IPS DF 6.9 (cell line): ENCODE data around the gene C22orf42.
"Not testable (repeated sequence)": the region's sequence is repeated elsewhere in the genome, so short reads cannot be mapped to it uniquely, and the experiment has no call there.

Experiments
- DNase-seq: peaks from one replicate; pipeline ENCODE4 v3.0.0-alpha.2; 2013; ENCODE audit warnings: low read depth, low spot score
- H3K27ac ChIP-seq: one replicate; pipeline ENCODE4 v1.5.1; 2013; ENCODE audit warnings: low read length, control low read depth
- H3K27me3 ChIP-seq: 2 replicates; pipeline ENCODE4 v1.6.1; 2013; ENCODE audit warnings: mild to moderate bottlenecking, low read length; ENCODE audit not compliant: control insufficient read depth, insufficient read depth
- H3K36me3 ChIP-seq: 2 replicates; pipeline ENCODE4 v1.6.1; 2013; ENCODE audit warnings: low read length; ENCODE audit not compliant: control insufficient read depth, insufficient read depth
- H3K4me1 ChIP-seq: 2 replicates; pipeline ENCODE4 v1.6.1; 2013; ENCODE audit warnings: low read length; ENCODE audit not compliant: control insufficient read depth, insufficient read depth
- H3K4me3 ChIP-seq: 2 replicates; pipeline ENCODE4 v1.5.1; 2013; ENCODE audit warnings: mild to moderate bottlenecking, low read length
- H3K9me3 ChIP-seq: 2 replicates; pipeline ENCODE4 v1.6.1; 2013; ENCODE audit warnings: low read length, inconsistent platforms; ENCODE audit not compliant: control insufficient read depth, insufficient read depth
- WGBS: extraction: QIAGEN DNeasy Blood & Tissue Kit; methylation state at CpG from one replicate; pipeline ENCODE4 v1.1.7; 2013; ENCODE audit warnings: mixed read lengths, missing lambda C conversion rate; ENCODE audit not compliant: insufficient read length, insufficient coverage; 5-methylcytosine and 5-hydroxymethylcytosine counted together

Gene C22orf42

DNA sequence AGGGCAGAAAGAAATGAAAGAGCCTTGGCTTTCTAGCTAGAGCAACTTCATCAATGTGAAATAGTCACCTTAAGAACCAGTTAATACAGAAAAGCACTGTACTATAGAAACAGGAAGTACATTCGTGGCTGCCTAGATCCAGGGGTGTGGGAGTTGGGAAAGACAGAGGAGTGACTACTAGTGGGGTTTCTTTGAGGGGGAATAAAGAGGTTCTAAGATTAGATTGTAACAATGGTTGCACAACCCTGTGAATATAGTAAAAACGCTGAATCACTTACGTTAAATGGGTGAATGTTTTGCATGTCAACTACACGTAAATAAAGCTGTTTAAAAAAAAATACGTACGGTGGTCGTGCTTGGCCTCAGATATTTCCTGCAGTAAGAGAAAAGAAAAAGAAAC, 8.5 kb downstream of the C22orf42 start:
- not testable (repeated sequence) for H3K9me3 ChIP-seq, H3K27me3 ChIP-seq, H3K36me3 ChIP-seq, DNase-seq, H3K4me1 ChIP-seq, H3K27ac ChIP-seq, H3K4me3 ChIP-seq
- no CpG with 5 or more reads among the region's 7 CpGs for WGBS

DNA sequence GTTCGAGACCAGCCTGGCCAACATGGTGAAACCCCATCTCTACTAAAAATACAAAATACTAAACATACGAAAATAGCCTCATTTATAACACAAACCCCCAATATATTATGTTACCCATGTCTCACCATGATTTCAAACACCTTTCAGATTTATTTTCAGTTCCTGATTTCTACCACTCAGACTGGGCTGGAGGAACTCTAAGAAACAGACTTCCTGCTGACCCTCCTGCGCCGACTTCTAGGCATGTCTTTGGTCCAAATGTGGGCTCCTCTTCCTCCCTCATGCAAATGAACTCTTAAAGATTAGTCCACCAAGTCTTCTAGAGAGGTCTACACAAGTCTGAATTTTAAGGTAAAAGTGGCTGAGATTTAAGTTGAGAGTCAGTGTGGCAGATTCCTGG, 10.7 kb downstream of the C22orf42 start:
- H3K36me3 ChIP-seq, H3K4me1 ChIP-seq, H3K9me3 ChIP-seq, H3K4me3 ChIP-seq, DNase-seq, H3K27ac ChIP-seq, H3K27me3 ChIP-seq: not testable (repeated sequence)
- WGBS = 100% methylated on average over 1 of the region's 4 CpGs

DNA sequence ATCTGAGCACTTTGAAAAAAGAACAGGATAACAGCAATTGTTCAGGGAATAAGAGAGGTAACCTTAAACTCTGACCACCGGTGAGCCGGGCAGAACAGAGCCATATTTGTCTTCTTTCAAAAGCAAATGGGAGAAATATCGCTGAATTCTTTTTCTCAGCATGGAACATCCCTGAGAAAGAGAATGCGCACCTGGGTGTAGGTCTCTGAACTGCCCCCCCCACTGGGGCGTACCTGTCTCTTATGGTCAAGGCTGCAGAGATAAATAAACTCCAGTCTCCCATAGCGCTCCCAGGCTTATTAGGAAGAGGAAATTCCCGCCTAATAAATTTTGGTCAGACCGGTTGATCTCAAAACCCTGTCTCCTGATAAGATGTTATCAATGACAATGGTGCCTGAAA, 12.0 kb downstream of the C22orf42 start:
- H3K27me3 ChIP-seq, H3K27ac ChIP-seq, H3K9me3 ChIP-seq, H3K36me3 ChIP-seq, H3K4me3 ChIP-seq, H3K4me1 ChIP-seq, DNase-seq: not testable (repeated sequence)
- no CpG with 5 or more reads among the region's 8 CpGs for WGBS

DNA sequence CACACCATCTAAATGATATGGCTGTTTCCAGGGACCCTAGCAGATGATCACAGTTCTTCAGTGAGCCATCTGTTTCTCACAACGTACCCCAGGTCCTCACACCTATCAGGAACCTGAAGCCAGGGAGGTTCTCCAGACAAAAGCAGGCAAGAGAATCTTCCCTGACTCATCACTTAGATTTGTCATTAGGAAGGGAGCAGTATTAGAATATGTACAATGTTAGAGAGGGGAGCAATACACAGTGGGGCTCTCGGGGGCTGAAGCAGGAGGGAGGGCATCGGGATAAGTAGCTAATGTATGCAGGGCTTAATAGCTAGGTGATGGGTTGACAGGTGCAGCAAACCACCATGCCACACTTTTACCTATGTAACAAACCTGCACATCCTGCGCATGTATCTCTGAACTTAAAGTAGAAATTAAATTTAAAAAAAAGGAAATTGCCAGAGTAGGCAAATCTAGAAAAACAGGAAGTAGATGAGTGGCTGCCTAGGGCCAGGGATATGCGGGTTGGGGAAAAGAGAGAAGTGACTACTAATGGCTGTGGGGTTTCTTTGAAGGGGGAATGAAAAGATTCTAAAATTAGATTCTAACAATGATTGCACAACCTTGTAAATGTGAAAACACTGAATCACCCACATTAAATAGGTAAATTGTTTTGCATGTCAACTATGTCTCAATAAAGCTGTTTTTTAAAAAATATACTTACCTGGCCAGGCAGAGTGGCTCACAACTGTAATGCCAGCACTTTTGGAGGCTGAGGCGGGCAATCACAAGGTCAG, 14.4 kb downstream of the C22orf42 start:
- Histone ChIP-seq H3K36me3 (no peaks in the 10 kb centered on the region), H3K27ac (no peak overlapping the region), H3K27me3 (no peaks in the 10 kb centered on the region), H3K4me1 (no peaks in the 10 kb centered on the region), H3K4me3 (no peak overlapping the region), H3K9me3 (no peaks in the 10 kb centered on the region)
- no peak for DNase-seq
- no CpG with 5 or more reads among the region's 6 CpGs for WGBS

DNA sequence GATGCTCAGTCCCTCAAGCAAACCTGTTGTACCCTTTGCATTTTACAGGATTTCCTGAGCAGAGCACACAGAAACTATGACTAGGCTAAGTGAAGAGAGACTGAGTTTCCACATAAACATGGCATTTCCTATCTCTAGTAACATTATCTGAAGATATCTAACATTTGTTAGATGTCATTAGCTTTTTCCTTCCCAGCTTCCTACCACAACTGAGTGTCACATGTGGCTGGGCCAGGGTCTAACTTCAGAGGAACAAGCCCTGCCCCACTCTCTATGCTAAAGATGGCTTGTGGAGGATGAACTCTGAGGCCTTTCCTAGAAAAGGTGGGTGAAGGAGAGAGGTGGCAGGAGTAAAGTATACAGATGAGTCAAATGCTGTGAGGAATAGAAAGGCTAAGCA, 16.5 kb downstream of the C22orf42 start:
- Histone ChIP-seq H3K27ac (no peak overlapping the region), H3K9me3 (no peaks in the 10 kb centered on the region), H3K4me1 (no peaks in the 10 kb centered on the region), H3K27me3 (no peaks in the 10 kb centered on the region), H3K4me3 (no peak overlapping the region), H3K36me3 (no peaks in the 10 kb centered on the region)
- DNase-seq = no peak

DNA sequence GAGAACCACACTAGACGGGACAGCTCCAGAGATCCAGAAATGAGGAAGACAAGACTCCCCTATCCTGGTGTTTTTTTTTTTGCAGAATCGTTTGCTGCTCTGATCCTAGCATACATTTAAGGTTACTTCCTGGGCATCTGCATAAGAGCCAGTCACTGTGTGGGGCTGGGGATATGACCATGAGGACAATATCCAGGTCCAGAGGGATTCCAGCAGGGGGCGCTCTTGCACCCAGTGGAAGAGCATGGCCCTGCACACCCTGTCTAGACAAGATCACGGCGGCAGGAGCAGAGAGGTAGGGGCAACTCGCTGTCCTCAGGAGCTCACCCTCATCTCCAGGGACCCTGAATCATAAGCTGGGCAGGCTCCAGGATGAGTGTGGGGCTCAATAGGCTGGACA, 18.4 kb downstream of the C22orf42 start:
- not testable (repeated sequence) for H3K27me3 ChIP-seq, H3K9me3 ChIP-seq, H3K27ac ChIP-seq, H3K4me3 ChIP-seq, DNase-seq, H3K4me1 ChIP-seq, H3K36me3 ChIP-seq
- no CpG with 5 or more reads among the region's 6 CpGs for WGBS

DNA sequence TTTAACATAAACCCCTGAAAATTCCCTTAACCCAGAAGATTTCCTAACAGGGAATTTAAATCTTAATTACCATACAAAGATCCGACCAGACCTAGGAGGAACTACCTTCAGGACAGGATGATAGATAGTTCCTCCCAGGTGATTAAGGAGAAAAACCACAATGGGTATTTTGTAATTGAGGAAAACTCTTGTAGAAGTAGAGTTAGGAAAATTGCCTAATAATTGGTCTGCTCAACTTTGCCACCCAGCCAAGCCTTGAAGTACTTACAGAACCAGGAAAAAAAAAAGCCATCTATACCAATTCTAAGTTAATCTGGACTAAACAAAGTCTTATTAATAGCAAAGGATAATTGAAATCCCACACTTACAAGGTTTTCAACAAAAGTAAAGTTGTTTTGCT, 20.5 kb downstream of the C22orf42 start:
- no CpG with 5 or more reads among the region's 1 CpG for WGBS
- H3K9me3 ChIP-seq, H3K27me3 ChIP-seq, H3K4me1 ChIP-seq, H3K36me3 ChIP-seq, H3K27ac ChIP-seq, DNase-seq, H3K4me3 ChIP-seq: not testable (repeated sequence)

DNA sequence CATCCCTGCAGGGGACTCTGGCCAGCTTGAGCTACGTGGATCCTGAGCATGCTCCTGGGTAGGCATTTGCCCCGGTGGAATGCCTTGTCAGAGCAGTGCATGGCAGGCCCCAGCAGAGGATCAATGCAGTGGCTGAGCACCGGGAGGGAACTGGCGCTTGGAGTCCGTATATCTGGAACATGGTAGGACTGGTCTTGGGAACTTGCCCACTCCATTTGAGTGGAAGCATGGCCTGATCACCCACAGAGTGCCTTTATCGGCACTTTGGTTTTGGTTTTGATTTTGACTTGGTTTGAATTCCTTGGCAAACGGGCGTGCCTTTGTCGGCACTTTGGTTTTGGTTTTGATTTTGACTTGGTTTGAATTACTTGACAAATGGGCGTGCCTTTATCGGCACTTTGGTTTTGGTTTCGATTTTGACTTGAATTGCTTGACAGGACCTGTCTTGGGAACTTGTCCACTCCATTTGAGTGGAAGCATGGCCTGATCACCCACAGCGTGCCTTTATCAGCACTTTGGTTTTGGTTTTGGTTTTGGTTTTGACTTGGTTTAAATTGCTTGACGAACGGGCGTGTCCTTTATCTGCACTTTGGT, 21.3 kb downstream of the C22orf42 start:
- H3K4me3 ChIP-seq, H3K27ac ChIP-seq: not testable (repeated sequence)

DNA sequence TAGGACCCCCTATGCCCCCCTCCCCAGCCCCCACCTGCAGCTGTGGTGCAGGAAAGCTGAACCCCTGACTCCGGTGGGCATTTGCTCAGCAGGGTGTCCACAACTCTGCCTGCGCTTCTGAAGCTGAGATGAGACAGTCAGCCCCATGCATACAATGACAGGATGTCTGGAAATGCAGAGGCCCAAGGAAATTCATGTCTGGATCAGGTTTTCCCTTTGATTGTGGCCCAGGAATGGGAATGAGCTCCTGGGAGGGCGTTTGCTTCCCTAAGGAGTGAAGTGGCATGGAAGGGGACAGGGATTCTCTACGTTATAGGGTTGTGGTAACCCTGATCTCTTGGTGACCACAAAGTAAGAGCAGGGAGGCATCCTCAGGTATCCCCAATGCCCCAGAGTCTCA, 22.2 kb downstream of the C22orf42 start:
- not testable (repeated sequence) for H3K27ac ChIP-seq, H3K27me3 ChIP-seq, H3K36me3 ChIP-seq, H3K4me3 ChIP-seq, H3K4me1 ChIP-seq, DNase-seq, H3K9me3 ChIP-seq
- WGBS = no CpG with 5 or more reads among the region's 4 CpGs

More for the DNA sequence above, 21.3 kb downstream of the C22orf42 start:
- H3K27me3 ChIP-seq, H3K4me1 ChIP-seq, DNase-seq, H3K9me3 ChIP-seq, H3K36me3 ChIP-seq: not testable (repeated sequence)
- no CpG with 5 or more reads among the region's 16 CpGs for WGBS

DNA sequence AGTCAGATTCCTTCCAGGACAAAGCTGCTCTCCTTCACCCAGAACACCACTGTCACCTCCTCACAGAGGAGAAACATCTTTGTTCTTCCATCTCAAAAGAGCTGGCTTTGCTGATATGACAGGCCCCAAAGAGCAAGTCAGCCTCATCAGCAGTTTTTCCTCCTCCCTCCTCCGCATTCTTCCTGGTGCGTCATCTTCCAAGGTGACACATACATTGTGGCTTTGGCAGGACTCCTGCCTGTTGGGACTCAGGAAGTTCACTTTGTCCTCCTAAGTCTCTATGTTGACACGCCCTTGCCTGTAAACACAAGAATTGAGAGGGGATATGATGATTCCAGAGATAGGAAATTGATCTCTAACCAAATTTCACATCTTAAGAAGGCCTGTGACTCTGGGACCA, 23.1 kb downstream of the C22orf42 start:
- H3K9me3 ChIP-seq, H3K4me1 ChIP-seq, H3K4me3 ChIP-seq, H3K36me3 ChIP-seq, H3K27me3 ChIP-seq, DNase-seq, H3K27ac ChIP-seq: not testable (repeated sequence)
- WGBS = no CpG with 5 or more reads among the region's 3 CpGs

DNA sequence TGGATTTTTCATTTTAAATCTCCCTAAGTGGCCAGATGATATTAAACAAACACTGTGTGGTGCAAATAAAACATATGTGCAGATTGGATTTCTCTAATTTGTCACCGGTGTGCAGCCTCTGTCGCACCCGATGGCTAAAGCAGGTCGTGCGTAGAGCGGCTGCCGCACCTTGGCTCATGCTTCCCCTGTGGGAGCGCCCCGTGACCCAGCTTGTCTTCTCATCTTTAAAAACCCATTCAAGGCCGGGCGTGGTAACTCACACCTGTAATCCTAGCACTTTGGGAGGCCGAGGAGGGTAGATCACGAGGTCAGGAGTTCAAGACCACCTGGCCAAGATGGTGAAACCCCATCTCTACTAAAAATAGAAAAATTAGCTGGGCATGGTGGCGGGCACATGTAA, 24.3 kb downstream of the C22orf42 start:
- WGBS = no CpG with 5 or more reads among the region's 14 CpGs
- not testable (repeated sequence) for H3K27me3 ChIP-seq, H3K4me1 ChIP-seq, H3K36me3 ChIP-seq, H3K27ac ChIP-seq, DNase-seq, H3K4me3 ChIP-seq, H3K9me3 ChIP-seq
